ENCODE results near the gene EXT2.

EXT2 gene

GRCh38 chr11:44190883-44191230, 95.4 kb downstream of the EXT2 start:
- ChIA-PET CTCF (no interaction called here), POLR2A (no interaction called here)
- DNase-seq (ENCODE audit: extremely low spot score) = no peak
- no peak for TF ChIP-seq CTCF (IDR thresholded peaks at IDR 0.05; ENCODE audit: control extremely low read depth, extremely low read depth, low read depth, missing control alignments)

- TF ChIP-seq CTCF (IDR thresholded peaks at IDR 0.05; ENCODE audit: control extremely low read depth, extremely low read depth, low read depth, missing control alignments) = no peak
- no peak for DNase-seq (ENCODE audit: extremely low spot score)
- CTCF ChIA-PET = no interaction called here
- POLR2A ChIA-PET = no interaction called here
Measured at GRCh38 chr11:44191322-44192016, 96.0 kb downstream of the EXT2 start.

GRCh38 chr11:44192017-44192385, 96.5 kb downstream of the EXT2 start:
- ChIA-PET POLR2A (no interaction called here), CTCF (no interaction called here)
- no peak for TF ChIP-seq CTCF (IDR thresholded peaks at IDR 0.05; ENCODE audit: control extremely low read depth, extremely low read depth, low read depth, missing control alignments)
- no peak for DNase-seq (ENCODE audit: extremely low spot score)

GRCh38 chr11:44192462-44193100, 97.1 kb downstream of the EXT2 start:
- TF ChIP-seq CTCF (IDR thresholded peaks at IDR 0.05; ENCODE audit: control extremely low read depth, extremely low read depth, low read depth, missing control alignments) = no peak
- ChIA-PET POLR2A (no interaction called here), CTCF (no interaction called here)
- DNase-seq (ENCODE audit: extremely low spot score) = no peak

GRCh38 chr11:44193856-44194255, 98.4 kb downstream of the EXT2 start:
- TF ChIP-seq CTCF (IDR thresholded peaks at IDR 0.05; ENCODE audit: control extremely low read depth, extremely low read depth, low read depth, missing control alignments) = no peak
- POLR2A ChIA-PET = no interaction called here

GRCh38 chr11:44198146-44198724, 102.8 kb downstream of the EXT2 start:
- TF ChIP-seq CTCF (IDR thresholded peaks at IDR 0.05; ENCODE audit: control extremely low read depth, extremely low read depth, low read depth, missing control alignments) = no peak
- DNase-seq (ENCODE audit: extremely low spot score) = no peak
- POLR2A ChIA-PET = no interaction called here
- CTCF ChIA-PET = interaction anchor here (1.1 kb wide), 1 partner anchor 9 kb away, joined by 3 read pairs; no protein-coding TSS in a partner anchor

More at GRCh38 chr11:44193856-44194255, 98.4 kb downstream of the EXT2 start:
- CTCF ChIA-PET = no interaction called here
- DNase-seq (ENCODE audit: extremely low spot score) = no peak

Measured in GM10248 (cell line).